Measurements from ENCODE around the gene PCAT7. TPM values are rescaled to one million over a fixed set of nuclear protein-coding genes. Genes with fewer than 3 reads are reported as not detected.
"Not testable (repeated sequence)": the region's sequence is repeated elsewhere in the genome, so short reads cannot be mapped to it uniquely, and the experiment has no call there.

Gene PCAT7
- total RNA-seq (2014; rRNA removed; shearing (Covaris generic); ENCODE audit: low replicate concordance): not detected in 2 replicates

- Histone ChIP-seq H3K4me1 (ENCODE audit: low read length) (no peaks in the 10 kb centered on the region), H3K79me2 (ENCODE audit: low read length) (no peaks in the 10 kb centered on the region), H3K9ac (ENCODE audit: low read length) (no peak within 1 kb of the TSS), H4K20me1 (ENCODE audit: insufficient read depth, low read depth, low read length) (no peaks in the 10 kb centered on the region), H3K9me3 (ENCODE audit: low read length) (no peaks in the 10 kb centered on the region), H3K4me3 (ENCODE audit: low read length) (no peak within 1 kb of the TSS), H3K27ac (ENCODE audit: low read length) (no peak within 1 kb of the TSS), H3K27me3 (ENCODE audit: low read length) (no peaks in the 10 kb centered on the region), H3K9me2 (replicated peaks; ENCODE audit: insufficient read depth, low read length) (no peaks in the 10 kb centered on the region), H3K4me2 (ENCODE audit: low read depth, low read length, poor library complexity, severe bottlenecking) (no peak within 1 kb of the TSS), H3K36me3 (ENCODE audit: insufficient read depth, low read length) (no peaks in the 10 kb centered on the region), H2AFZ (ENCODE audit: low read length) (no peak within 1 kb of the TSS)
- peak; percentile 86 for DNase-seq
Measured at GRCh38 chr9:94554439-94555331, at the start of gene PCAT7. TSS of gene PCAT7 (plus strand) at chr9:94555083.

- not testable (repeated sequence) for H3K4me2 ChIP-seq (ENCODE audit: low read depth, low read length, poor library complexity, severe bottlenecking); H3K27ac ChIP-seq (ENCODE audit: low read length); H3K9ac ChIP-seq (ENCODE audit: low read length); H2AFZ ChIP-seq (ENCODE audit: low read length); H3K9me3 ChIP-seq (ENCODE audit: low read length); H4K20me1 ChIP-seq (ENCODE audit: insufficient read depth, low read depth, low read length); H3K9me2 ChIP-seq (replicated peaks; ENCODE audit: insufficient read depth, low read length); H3K27me3 ChIP-seq (ENCODE audit: low read length); H3K36me3 ChIP-seq (ENCODE audit: insufficient read depth, low read length); H3K79me2 ChIP-seq (ENCODE audit: low read length); H3K4me3 ChIP-seq (ENCODE audit: low read length); DNase-seq
- H3K4me1 ChIP-seq (ENCODE audit: low read length): peaks cover 11% of the 10 kb centered on the region
Measured at GRCh38 chr9:94506370-94506769, 48.5 kb upstream of the PCAT7 start.

DNA sequence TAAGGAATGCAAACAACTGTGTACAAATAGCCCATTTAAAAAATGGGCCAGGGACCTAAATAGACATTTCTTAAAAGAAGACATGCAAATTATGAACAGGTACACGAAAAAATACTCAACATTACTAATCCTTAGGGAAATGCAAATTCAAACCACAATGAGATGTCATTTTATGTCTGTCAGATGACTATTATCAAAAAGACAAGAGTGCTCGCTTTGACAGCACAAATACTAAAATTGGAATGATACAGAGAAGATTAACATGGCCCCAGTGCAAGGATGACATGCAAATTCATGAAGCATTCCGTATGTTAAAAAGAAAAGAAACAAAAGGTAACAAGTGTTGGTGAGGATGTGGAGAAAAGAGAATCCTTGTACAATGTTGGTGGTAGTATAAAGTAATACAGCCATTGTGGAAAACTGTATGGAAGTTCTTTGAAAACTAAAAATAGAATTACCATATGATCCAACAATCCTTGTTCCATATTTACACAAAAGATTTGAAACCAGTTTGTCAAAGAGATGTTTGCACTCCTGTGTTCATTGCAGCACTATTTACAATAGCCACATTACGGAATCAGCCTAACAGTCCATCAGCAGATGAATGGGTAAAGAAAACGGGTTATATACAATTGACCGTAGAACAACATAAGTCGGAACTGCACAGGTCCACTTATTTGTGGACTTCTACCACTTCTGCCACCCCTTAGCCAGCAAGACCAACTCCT lies 47.2 kb upstream of the PCAT7 start:
- DNase-seq: peak; percentile 62
- Histone ChIP-seq H3K4me2 (ENCODE audit: low read depth, low read length, poor library complexity, severe bottlenecking) (no peak overlapping the region), H3K27me3 (ENCODE audit: low read length) (no peaks in the 10 kb centered on the region), H3K9ac (ENCODE audit: low read length) (no peak overlapping the region), H3K9me2 (replicated peaks; ENCODE audit: insufficient read depth, low read length) (no peaks in the 10 kb centered on the region), H3K27ac (ENCODE audit: low read length) (no peak overlapping the region), H3K9me3 (ENCODE audit: low read length) (no peaks in the 10 kb centered on the region), H2AFZ (ENCODE audit: low read length) (no peak overlapping the region), H3K79me2 (ENCODE audit: low read length) (no peaks in the 10 kb centered on the region), H4K20me1 (ENCODE audit: insufficient read depth, low read depth, low read length) (no peaks in the 10 kb centered on the region), H3K4me3 (ENCODE audit: low read length) (no peak overlapping the region), H3K36me3 (ENCODE audit: insufficient read depth, low read length) (no peaks in the 10 kb centered on the region), H3K4me1 (ENCODE audit: low read length) (peaks cover 11% of the 10 kb centered on the region)

GRCh38 chr9:94511134-94511954 lies 43.5 kb upstream of the PCAT7 start:
- no peak for DNase-seq
- Histone ChIP-seq H3K4me2 (ENCODE audit: low read depth, low read length, poor library complexity, severe bottlenecking) (no peak overlapping the region), H3K9me2 (replicated peaks; ENCODE audit: insufficient read depth, low read length) (no peaks in the 10 kb centered on the region)

GRCh38 chr9:94511955-94512265 lies 43.0 kb upstream of the PCAT7 start:
- no peak for DNase-seq
- Histone ChIP-seq H3K9me2 (replicated peaks; ENCODE audit: insufficient read depth, low read length) (no peaks in the 10 kb centered on the region), H3K79me2 (ENCODE audit: low read length) (no peaks in the 10 kb centered on the region), H3K4me3 (ENCODE audit: low read length) (no peak overlapping the region), H2AFZ (ENCODE audit: low read length) (no peak overlapping the region), H3K4me1 (ENCODE audit: low read length) (peaks cover 11% of the 10 kb centered on the region), H3K27ac (ENCODE audit: low read length) (no peak overlapping the region), H3K27me3 (ENCODE audit: low read length) (no peaks in the 10 kb centered on the region), H4K20me1 (ENCODE audit: insufficient read depth, low read depth, low read length) (no peaks in the 10 kb centered on the region), H3K9ac (ENCODE audit: low read length) (no peak overlapping the region), H3K9me3 (ENCODE audit: low read length) (no peaks in the 10 kb centered on the region), H3K4me2 (ENCODE audit: low read depth, low read length, poor library complexity, severe bottlenecking) (no peak overlapping the region), H3K36me3 (ENCODE audit: insufficient read depth, low read length) (no peaks in the 10 kb centered on the region)

More at GRCh38 chr9:94511134-94511954, 43.5 kb upstream of the PCAT7 start:
- H4K20me1 ChIP-seq (ENCODE audit: insufficient read depth, low read depth, low read length): no peaks in the 10 kb centered on the region
- no peaks in the 10 kb centered on the region for H3K79me2 ChIP-seq (ENCODE audit: low read length)
- no peak overlapping the region for H3K9ac ChIP-seq (ENCODE audit: low read length)
- no peaks in the 10 kb centered on the region for H3K9me3 ChIP-seq (ENCODE audit: low read length)
- no peaks in the 10 kb centered on the region for H3K27me3 ChIP-seq (ENCODE audit: low read length)
- no peaks in the 10 kb centered on the region for H3K36me3 ChIP-seq (ENCODE audit: insufficient read depth, low read length)
- no peak overlapping the region for H3K4me3 ChIP-seq (ENCODE audit: low read length)
- no peak overlapping the region for H3K27ac ChIP-seq (ENCODE audit: low read length)
- H2AFZ ChIP-seq (ENCODE audit: low read length): no peak overlapping the region
- peaks cover 11% of the 10 kb centered on the region for H3K4me1 ChIP-seq (ENCODE audit: low read length)

DNA sequence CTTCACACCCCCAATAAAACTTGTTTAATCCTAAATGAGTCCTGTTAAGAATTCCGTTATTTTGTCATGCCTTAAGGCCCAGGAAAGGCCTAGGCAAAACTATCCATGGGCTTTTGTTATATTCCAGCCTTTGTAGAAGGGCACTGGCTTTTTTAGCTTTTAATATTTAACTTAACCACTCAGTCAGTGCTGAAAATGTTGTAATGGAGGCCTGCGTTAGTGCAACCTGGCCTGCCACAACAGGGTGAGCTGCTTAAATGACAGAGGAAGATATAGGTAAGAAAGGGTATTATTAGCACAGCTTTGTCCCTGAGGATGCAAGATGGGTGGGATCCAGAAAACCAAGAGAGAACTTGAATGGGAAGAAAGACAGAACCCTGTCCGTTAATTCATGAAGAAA lies 40.2 kb upstream of the PCAT7 start:
- no peaks in the 10 kb centered on the region for H3K9me3 ChIP-seq (ENCODE audit: low read length)
- H3K36me3 ChIP-seq (ENCODE audit: insufficient read depth, low read length): no peaks in the 10 kb centered on the region
- H3K9ac ChIP-seq (ENCODE audit: low read length): no peak overlapping the region
- H4K20me1 ChIP-seq (ENCODE audit: insufficient read depth, low read depth, low read length): no peaks in the 10 kb centered on the region
- no peak overlapping the region for H2AFZ ChIP-seq (ENCODE audit: low read length)
- no peaks in the 10 kb centered on the region for H3K9me2 ChIP-seq (replicated peaks; ENCODE audit: insufficient read depth, low read length)
- DNase-seq: no peak
- H3K4me1 ChIP-seq (ENCODE audit: low read length): no peaks in the 10 kb centered on the region
- no peaks in the 10 kb centered on the region for H3K79me2 ChIP-seq (ENCODE audit: low read length)
- no peak overlapping the region for H3K4me2 ChIP-seq (ENCODE audit: low read depth, low read length, poor library complexity, severe bottlenecking)
- H3K4me3 ChIP-seq (ENCODE audit: low read length): no peak overlapping the region
- H3K27ac ChIP-seq (ENCODE audit: low read length): no peak overlapping the region
- no peaks in the 10 kb centered on the region for H3K27me3 ChIP-seq (ENCODE audit: low read length)

DNA sequence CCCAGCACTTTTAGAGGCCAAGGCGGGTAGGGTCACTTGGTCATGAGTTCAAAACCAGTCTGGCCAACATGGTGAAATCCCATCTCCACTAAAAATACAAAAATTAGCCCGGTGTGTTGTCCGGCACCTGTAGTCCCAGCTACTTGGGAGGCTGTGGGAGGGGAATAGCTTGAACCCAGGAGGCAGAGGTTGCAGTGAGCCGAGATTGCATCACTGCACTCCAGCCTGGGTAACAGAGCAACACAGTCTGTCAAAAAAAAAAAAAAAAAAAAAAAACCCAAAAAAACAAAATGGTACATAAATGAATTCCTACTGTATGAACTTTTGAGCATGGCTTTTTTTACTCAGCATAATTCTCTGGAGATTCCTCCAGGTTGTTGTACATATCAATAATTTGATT lies 37.6 kb upstream of the PCAT7 start:
- H3K4me3 ChIP-seq (ENCODE audit: low read length): no peak overlapping the region
- no peaks in the 10 kb centered on the region for H3K79me2 ChIP-seq (ENCODE audit: low read length)
- H2AFZ ChIP-seq (ENCODE audit: low read length): no peak overlapping the region
- no peaks in the 10 kb centered on the region for H3K9me3 ChIP-seq (ENCODE audit: low read length)
- no peak for DNase-seq
- no peaks in the 10 kb centered on the region for H3K27me3 ChIP-seq (ENCODE audit: low read length)
- H4K20me1 ChIP-seq (ENCODE audit: insufficient read depth, low read depth, low read length): no peaks in the 10 kb centered on the region
- no peaks in the 10 kb centered on the region for H3K36me3 ChIP-seq (ENCODE audit: insufficient read depth, low read length)
- H3K4me2 ChIP-seq (ENCODE audit: low read depth, low read length, poor library complexity, severe bottlenecking): no peak overlapping the region
- H3K9ac ChIP-seq (ENCODE audit: low read length): no peak overlapping the region
- no peaks in the 10 kb centered on the region for H3K4me1 ChIP-seq (ENCODE audit: low read length)
- no peak overlapping the region for H3K27ac ChIP-seq (ENCODE audit: low read length)
- H3K9me2 ChIP-seq (replicated peaks; ENCODE audit: insufficient read depth, low read length): no peaks in the 10 kb centered on the region
